Mesenchymal stem cell (in vitro differentiated cells and primary cell): ENCODE measurements around the gene ADAM20. TPM values are rescaled to one million over a fixed set of nuclear protein-coding genes. Genes with fewer than 3 reads are reported as not detected.

Experiments used
- DNase-seq: peaks from one replicate; pipeline ENCODE4 v3.0.0-alpha.2; 2013
- H2AFZ ChIP-seq: one replicate; pipeline ENCODE4 v1.6.1; 2013; ENCODE audit warnings: low read depth, mild to moderate bottlenecking, control low read depth, inconsistent platforms, low read length, moderate library complexity
- H2AK5ac ChIP-seq: 2 replicates; pipeline ENCODE4 v1.6.1; 2013; ENCODE audit warnings: low read length, moderate library complexity, mild to moderate bottlenecking, inconsistent platforms; ENCODE audit not compliant: severe bottlenecking
- H2BK120ac ChIP-seq: one replicate; pipeline ENCODE4 v1.6.1; 2013; ENCODE audit warnings: low read depth, mild to moderate bottlenecking, inconsistent platforms, low read length, moderate library complexity
- H2BK12ac ChIP-seq, 2 experiments: one replicate each; pipeline ENCODE4 v1.6.1; 2013; ENCODE audit warnings: inconsistent platforms in 2 of 2, low read length in 2 of 2, mild to moderate bottlenecking in 2 of 2, moderate library complexity in 2 of 2, control low read depth in 1 of 2
- H2BK15ac ChIP-seq: one replicate; pipeline ENCODE4 v1.6.1; 2013; ENCODE audit warnings: mild to moderate bottlenecking, low read depth, inconsistent platforms; ENCODE audit not compliant: poor library complexity, severe bottlenecking
- H2BK5ac ChIP-seq: 2 replicates; pipeline ENCODE4 v1.6.1; 2013; ENCODE audit warnings: low read depth, mild to moderate bottlenecking, low read length, control low read depth, inconsistent platforms; ENCODE audit not compliant: poor library complexity, severe bottlenecking
- H3K14ac ChIP-seq, 2 experiments: one replicate each; pipeline ENCODE4 v1.6.1; 2013; ENCODE audit warnings: inconsistent platforms in 2 of 2, low read length in 2 of 2, control low read depth in 1 of 2, mild to moderate bottlenecking in 1 of 2, moderate library complexity in 1 of 2
- H3K18ac ChIP-seq, 2 experiments: one replicate each; pipeline ENCODE4 v1.6.1; 2013; ENCODE audit warnings: inconsistent platforms in 2 of 2, low read length in 2 of 2, control low read depth in 1 of 2, low read depth in 1 of 2, mild to moderate bottlenecking in 1 of 2
- H3K23ac ChIP-seq, 2 experiments: one replicate each; pipeline ENCODE4 v1.6.1; 2013; ENCODE audit warnings: inconsistent platforms in 2 of 2, low read length in 2 of 2, mild to moderate bottlenecking in 2 of 2, moderate library complexity in 2 of 2, control low read depth in 1 of 2
- H3K27ac ChIP-seq: 2 replicates; pipeline ENCODE4 v1.5.1; 2013; ENCODE audit warnings: mild to moderate bottlenecking, moderate library complexity, low read length, control low read depth, inconsistent platforms; ENCODE audit not compliant: poor library complexity, severe bottlenecking
- H3K27me3 ChIP-seq, 2 experiments: 2 replicates each; pipeline versions ENCODE4 v1.6.1 to v1.7.0; 2013; ENCODE audit warnings: low read length in 2 of 2, mild to moderate bottlenecking in 2 of 2, moderate library complexity in 2 of 2, control low read depth in 1 of 2, inconsistent platforms in 1 of 2; ENCODE audit not compliant: control insufficient read depth in 1 of 2, insufficient read depth in 1 of 2
- H3K36me3 ChIP-seq, 2 experiments: 2 replicates each; pipeline versions ENCODE4 v1.6.1 to v1.7.0; 2013; ENCODE audit warnings: low read length in 2 of 2, control low read depth in 1 of 2, inconsistent platforms in 1 of 2, low read depth in 1 of 2, mild to moderate bottlenecking in 1 of 2; ENCODE audit not compliant: insufficient read depth in 2 of 2, control insufficient read depth in 1 of 2
- H3K4ac ChIP-seq, 2 experiments: one replicate each; pipeline ENCODE4 v1.6.1; 2013; ENCODE audit warnings: inconsistent platforms in 2 of 2, low read length in 2 of 2, mild to moderate bottlenecking in 2 of 2, moderate library complexity in 2 of 2, control low read depth in 1 of 2, low read depth in 1 of 2
- H3K4me1 ChIP-seq: 2 replicates; pipeline ENCODE4 v1.6.1; 2013; ENCODE audit warnings: low read depth, low read length, control low read depth; ENCODE audit not compliant: control insufficient read depth, insufficient read depth
- H3K4me2 ChIP-seq: 2 replicates; pipeline ENCODE4 v1.6.1; 2013; ENCODE audit warnings: low read length, mild to moderate bottlenecking, inconsistent platforms; ENCODE audit not compliant: poor library complexity, severe bottlenecking
- H3K4me3 ChIP-seq, 2 experiments: 2 replicates each; pipeline versions ENCODE4 v1.5.1 to v1.7.0; 2013; ENCODE audit warnings: low read length in 2 of 2, mild to moderate bottlenecking in 2 of 2, control low read depth in 1 of 2, low read depth in 1 of 2; ENCODE audit not compliant: insufficient read depth in 1 of 2
- H3K79me1 ChIP-seq: replicated peaks from 2 replicates; pipeline ENCODE4 v1.6.1; 2013; ENCODE audit warnings: mild to moderate bottlenecking, control low read depth, low read length, inconsistent platforms; ENCODE audit not compliant: poor library complexity, severe bottlenecking
- H3K9ac ChIP-seq: 2 replicates; pipeline ENCODE4 v1.7.0; 2013; ENCODE audit warnings: mild to moderate bottlenecking, low read length, moderate library complexity
- H3K9me3 ChIP-seq: 2 replicates; pipeline ENCODE4 v1.7.0; 2013; ENCODE audit warnings: mild to moderate bottlenecking, low read length; ENCODE audit not compliant: control insufficient read depth
- H4K8ac ChIP-seq: one replicate; pipeline ENCODE4 v1.6.1; 2013; ENCODE audit warnings: inconsistent platforms, mild to moderate bottlenecking, low read length, moderate library complexity
- H4K91ac ChIP-seq: one replicate; pipeline ENCODE4 v1.6.1; 2013; ENCODE audit warnings: mild to moderate bottlenecking, low read length, inconsistent platforms
- WGBS: methylation state at CpG from one replicate; pipeline ENCODE4 v1.1.7; 2013; ENCODE audit warnings: mixed read lengths; 5-methylcytosine and 5-hydroxymethylcytosine counted together
- small RNA-seq: library from polyadenylated mRNA; stranded (forward); fragments of <200 nt; extraction: miRNeasy Mini kit (QIAGEN cat#:217004); gene quantifications from one replicate; pipeline ENCODE3, GENCODE V24; 2013; ENCODE audit warnings: low read depth

The ADAM20 gene

DNA sequence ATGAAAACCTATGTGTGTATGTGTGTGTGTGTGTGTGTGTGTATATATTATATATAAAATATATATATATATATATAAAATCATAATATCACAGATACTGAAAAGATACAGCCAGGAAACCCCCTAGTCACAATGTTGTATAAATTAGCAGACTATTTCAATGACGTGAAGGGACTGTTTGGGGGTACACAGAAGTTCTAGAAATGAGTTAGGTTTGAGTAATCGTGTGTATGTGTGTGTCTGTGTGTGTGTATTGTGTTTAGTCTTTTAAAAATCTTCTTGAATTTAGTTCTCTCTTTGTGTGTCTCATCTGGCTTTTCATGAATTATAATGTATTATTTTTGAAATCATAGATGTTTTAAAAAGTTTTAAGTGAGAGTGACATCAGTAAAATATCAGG, 61.0 kb downstream of the ADAM20 start:
- no peak overlapping the region for H3K4ac ChIP-seq
- H3K14ac ChIP-seq = no peak overlapping the region
- H2BK120ac ChIP-seq = no peak overlapping the region
- H3K9ac ChIP-seq = no peak overlapping the region
- no peak overlapping the region for H3K27ac ChIP-seq
- H4K8ac ChIP-seq = no peak overlapping the region
- no peak overlapping the region for H2AFZ ChIP-seq
- H3K79me1 ChIP-seq = no peaks in the 10 kb centered on the region
- H3K36me3 ChIP-seq = peaks cover 0 to 2% of the 10 kb centered on the region in 2 experiments
- no peak overlapping the region for H3K18ac ChIP-seq
- no peak overlapping the region for H4K91ac ChIP-seq
- no peaks in the 10 kb centered on the region for H3K9me3 ChIP-seq
- WGBS = 25% methylated on average over 2 of the region's 2 CpGs
- H3K4me1 ChIP-seq = no peaks in the 10 kb centered on the region
- no peak overlapping the region for H3K4me2 ChIP-seq
- no peak for DNase-seq
- H2BK15ac ChIP-seq = no peak overlapping the region
- H3K27me3 ChIP-seq = no peaks in the 10 kb centered on the region
- H2BK12ac ChIP-seq = no peak overlapping the region
- no peak overlapping the region for H2AK5ac ChIP-seq
- no peak overlapping the region for H3K4me3 ChIP-seq
- H3K23ac ChIP-seq = no peak overlapping the region
- no peak overlapping the region for H2BK5ac ChIP-seq

Small RNAs within 50 kb of the gene (small RNA-seq; reads per million reads assigned to genes)
- not detected for gene RNU6-659P
